BLaER1 treated with 17β-estradiol and CSF1 and Interleukin-3, amounts not matched to agents 10 nM and 100 nM (cell line): ENCODE data around the gene LMCD1.

Experiments
- H3K27ac ChIP-seq, 11 experiments: shearing (Covaris generic); formaldehyde crosslinking; 2 replicates each; pipeline ENCODE4 v1.8.1; 2022
- H3K27me3 ChIP-seq, 11 experiments: shearing (Covaris generic); formaldehyde crosslinking; 2 replicates each; pipeline ENCODE4 v1.8.1; 2022
- H3K36me3 ChIP-seq, 11 experiments: shearing (Covaris generic); formaldehyde crosslinking; 2 replicates each; pipeline ENCODE4 v1.8.1; 2022
- H3K4me1 ChIP-seq, 10 experiments: shearing (Covaris generic); formaldehyde crosslinking; 2 replicates each; pipeline ENCODE4 v1.8.1; 2022
- H3K4me2 ChIP-seq, 11 experiments: shearing (Covaris generic); formaldehyde crosslinking; 2 replicates each; pipeline ENCODE4 v1.8.1; 2022
- H3K4me3 ChIP-seq, 10 experiments: shearing (Covaris generic); formaldehyde crosslinking; 2 replicates each; pipeline ENCODE4 v1.8.1; 2022
- H3K9ac ChIP-seq, 11 experiments: shearing (Covaris generic); formaldehyde crosslinking; 2 replicates each; pipeline ENCODE4 v1.8.1; 2022
- H3K9me3 ChIP-seq, 11 experiments: shearing (Covaris generic); formaldehyde crosslinking; replicated peaks in 1 of 11; 2 replicates each; pipeline ENCODE4 v1.8.1; 2022
- H4K20me1 ChIP-seq, 11 experiments: shearing (Covaris generic); formaldehyde crosslinking; 2 replicates each; pipeline ENCODE4 v1.8.1; 2022
- Cebpa-rat ChIP-seq, 11 experiments: shearing (Covaris generic); IDR thresholded peaks; 2 replicates each; pipeline ENCODE4 v1.8.1; 2022

Gene LMCD1

GRCh38 chr3:8581806-8582445, 80.3 kb downstream of the LMCD1 start:
- no peak for TF ChIP-seq Cebpa-rat (IDR thresholded peaks at IDR 0.05)
- no peak overlapping the region for H3K9ac ChIP-seq
- H4K20me1 ChIP-seq: no peaks in the 10 kb centered on the region
- H3K4me2 ChIP-seq: peak overlapping the region in 3 of 11 experiments; percentile 4 to 21 (median 13); a peak in 2 of 22 replicates
- no peaks in the 10 kb centered on the region for H3K36me3 ChIP-seq
- H3K27ac ChIP-seq: no peak overlapping the region
- no peak overlapping the region for H3K4me3 ChIP-seq
- peaks cover 0 to 10% (median 0%) of the 10 kb centered on the region in 11 experiments; a peak in 2 of 22 replicates for H3K9me3 ChIP-seq
- H3K4me1 ChIP-seq: peaks cover 0 to 21% (median 6%) of the 10 kb centered on the region in 10 experiments; a peak in 9 of 20 replicates
- H3K27me3 ChIP-seq: no peaks in the 10 kb centered on the region

GRCh38 chr3:8584661-8585060, 83.0 kb downstream of the LMCD1 start:
- H4K20me1 ChIP-seq: no peaks in the 10 kb centered on the region
- no peak overlapping the region for H3K9ac ChIP-seq
- no peak overlapping the region for H3K4me3 ChIP-seq
- no peaks in the 10 kb centered on the region for H3K27me3 ChIP-seq
- H3K27ac ChIP-seq: no peak overlapping the region
- no peaks in the 10 kb centered on the region for H3K36me3 ChIP-seq
- H3K4me2 ChIP-seq: no peak overlapping the region
- no peak for TF ChIP-seq Cebpa-rat (IDR thresholded peaks at IDR 0.05)
- H3K9me3 ChIP-seq: peaks cover 0 to 9% (median 0%) of the 10 kb centered on the region in 11 experiments; a peak in 1 of 22 replicates
- peaks cover 0 to 11% (median 2%) of the 10 kb centered on the region in 10 experiments; a peak in 6 of 20 replicates for H3K4me1 ChIP-seq

GRCh38 chr3:8589880-8590556, 88.4 kb downstream of the LMCD1 start:
- Histone ChIP-seq H4K20me1 (no peaks in the 10 kb centered on the region), H3K4me2 (no peak overlapping the region), H3K27ac (no peak overlapping the region), H3K36me3 (no peaks in the 10 kb centered on the region), H3K9ac (no peak overlapping the region), H3K4me1 (peaks cover 0 to 12% (median 6%) of the 10 kb centered on the region in 10 experiments; a peak in 10 of 20 replicates), H3K9me3 (peaks cover 10 to 19% (median 13%) of the 10 kb centered on the region in 11 experiments; a peak in 20 of 22 replicates), H3K27me3 (no peaks in the 10 kb centered on the region), H3K4me3 (no peak overlapping the region)
- TF ChIP-seq Cebpa-rat (IDR thresholded peaks at IDR 0.05): no peak

DNA sequence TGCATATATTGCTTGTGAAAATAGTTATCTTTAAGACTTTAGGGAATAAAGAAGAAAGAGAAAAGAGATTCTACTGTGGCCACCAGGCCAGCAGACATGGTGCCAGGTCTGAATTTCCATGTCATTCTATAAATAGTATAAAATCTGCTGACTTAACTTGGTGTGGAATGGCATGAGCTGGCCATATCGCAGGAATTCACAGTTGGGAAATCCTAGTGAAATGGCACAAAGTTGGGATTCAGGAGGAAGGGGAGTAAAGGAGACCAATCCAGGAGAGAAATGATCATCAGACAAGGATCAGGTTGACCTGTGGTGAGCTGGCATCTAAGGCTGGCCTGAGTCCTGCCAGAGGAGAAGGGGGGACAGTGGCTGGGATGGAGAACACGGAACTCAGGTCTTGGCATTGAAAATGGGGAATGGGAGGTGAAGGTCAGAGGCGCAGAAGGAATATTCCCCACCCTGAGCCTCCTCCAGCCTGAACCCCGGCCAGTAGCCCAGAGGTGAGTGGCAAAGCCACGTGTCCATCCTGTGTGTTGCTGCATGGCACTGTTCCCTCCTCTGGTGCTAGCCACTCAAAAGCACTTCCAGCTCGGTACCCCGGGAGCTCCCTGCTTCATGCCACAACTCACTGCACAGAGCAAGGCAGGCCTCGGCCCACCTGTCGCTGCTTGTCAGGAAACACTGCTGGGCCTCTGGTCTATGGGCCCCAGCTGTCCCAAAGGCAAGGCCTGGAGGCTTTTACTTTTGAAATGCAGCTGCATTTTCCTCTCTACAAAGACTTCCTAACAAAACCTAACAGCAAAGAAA, 91.6 kb downstream of the LMCD1 start:
- Histone ChIP-seq H4K20me1 (no peaks in the 10 kb centered on the region), H3K36me3 (no peaks in the 10 kb centered on the region), H3K9ac (no peak overlapping the region), H3K4me3 (no peak overlapping the region), H3K27ac (no peak overlapping the region), H3K9me3 (peaks cover 12 to 22% (median 18%) of the 10 kb centered on the region in 11 experiments; a peak in 20 of 22 replicates), H3K27me3 (no peaks in the 10 kb centered on the region), H3K4me2 (peak overlapping the region in 4 of 11 experiments; percentile 4 to 43 (median 32); a peak in 5 of 22 replicates), H3K4me1 (peaks cover 0 to 21% (median 6%) of the 10 kb centered on the region in 10 experiments; a peak in 10 of 20 replicates)
- no peak for TF ChIP-seq Cebpa-rat (IDR thresholded peaks at IDR 0.05)

DNA sequence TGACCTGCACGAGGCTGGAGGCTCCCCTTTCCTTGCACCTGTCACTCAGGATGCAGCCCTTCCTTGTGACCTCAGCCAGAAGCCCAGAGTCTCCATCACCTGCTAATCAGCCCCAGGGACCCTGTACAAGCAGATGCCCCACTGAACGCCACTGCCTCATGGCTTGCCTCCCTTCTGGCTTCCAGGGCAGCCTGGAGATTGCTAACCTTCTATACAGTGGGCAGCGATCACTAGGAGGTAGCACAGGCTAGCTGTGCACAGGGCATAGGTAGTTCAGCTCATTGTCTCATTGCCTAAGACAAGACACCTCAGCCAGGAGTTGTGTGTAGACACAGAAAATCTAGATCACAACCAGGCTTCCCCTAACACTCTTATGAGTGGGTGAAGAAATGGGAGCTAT, 93.6 kb downstream of the LMCD1 start:
- no peak overlapping the region for H3K4me2 ChIP-seq

DNA sequence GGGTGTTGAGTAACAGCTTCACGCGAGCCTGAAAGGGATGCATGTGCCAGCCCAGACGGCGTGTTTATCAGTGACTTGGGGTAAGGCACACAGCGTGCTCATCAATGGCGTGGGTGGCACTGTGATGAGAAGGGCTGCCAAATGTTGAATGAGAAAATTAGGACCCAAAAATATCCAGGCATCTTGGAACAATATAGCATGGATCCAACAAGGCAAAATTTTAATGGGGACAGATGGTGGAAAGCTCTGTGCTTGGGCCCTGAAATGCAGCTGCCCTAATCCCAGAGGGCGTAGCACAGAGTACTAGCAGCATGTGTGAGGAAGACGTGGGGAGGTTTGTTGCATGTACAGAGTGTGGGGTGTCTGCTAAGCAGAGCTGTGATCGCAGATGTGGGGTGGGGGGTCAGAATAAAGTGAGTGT, 94.1 kb downstream of the LMCD1 start:
- H3K9ac ChIP-seq: no peak overlapping the region
- H3K27ac ChIP-seq: no peak overlapping the region
- no peak overlapping the region for H3K4me3 ChIP-seq
- H3K4me1 ChIP-seq: peaks cover 0 to 21% (median 6%) of the 10 kb centered on the region in 10 experiments; a peak in 10 of 20 replicates
- H3K9me3 ChIP-seq: peaks cover 12 to 22% (median 18%) of the 10 kb centered on the region in 11 experiments; a peak in 20 of 22 replicates
- H3K36me3 ChIP-seq: no peaks in the 10 kb centered on the region
- no peaks in the 10 kb centered on the region for H3K27me3 ChIP-seq
- H4K20me1 ChIP-seq: no peaks in the 10 kb centered on the region
- TF ChIP-seq Cebpa-rat (IDR thresholded peaks at IDR 0.05): no peak
- no peak overlapping the region for H3K4me2 ChIP-seq

More for the DNA sequence above, 93.6 kb downstream of the LMCD1 start:
- no peak overlapping the region for H3K4me3 ChIP-seq
- H4K20me1 ChIP-seq: no peaks in the 10 kb centered on the region
- no peak overlapping the region for H3K27ac ChIP-seq
- TF ChIP-seq Cebpa-rat (IDR thresholded peaks at IDR 0.05): no peak
- no peak overlapping the region for H3K9ac ChIP-seq
- H3K36me3 ChIP-seq: no peaks in the 10 kb centered on the region
- H3K27me3 ChIP-seq: no peaks in the 10 kb centered on the region
- H3K9me3 ChIP-seq: peaks cover 12 to 22% (median 18%) of the 10 kb centered on the region in 11 experiments; a peak in 20 of 22 replicates
- H3K4me1 ChIP-seq: peaks cover 0 to 21% (median 6%) of the 10 kb centered on the region in 10 experiments; a peak in 10 of 20 replicates

DNA sequence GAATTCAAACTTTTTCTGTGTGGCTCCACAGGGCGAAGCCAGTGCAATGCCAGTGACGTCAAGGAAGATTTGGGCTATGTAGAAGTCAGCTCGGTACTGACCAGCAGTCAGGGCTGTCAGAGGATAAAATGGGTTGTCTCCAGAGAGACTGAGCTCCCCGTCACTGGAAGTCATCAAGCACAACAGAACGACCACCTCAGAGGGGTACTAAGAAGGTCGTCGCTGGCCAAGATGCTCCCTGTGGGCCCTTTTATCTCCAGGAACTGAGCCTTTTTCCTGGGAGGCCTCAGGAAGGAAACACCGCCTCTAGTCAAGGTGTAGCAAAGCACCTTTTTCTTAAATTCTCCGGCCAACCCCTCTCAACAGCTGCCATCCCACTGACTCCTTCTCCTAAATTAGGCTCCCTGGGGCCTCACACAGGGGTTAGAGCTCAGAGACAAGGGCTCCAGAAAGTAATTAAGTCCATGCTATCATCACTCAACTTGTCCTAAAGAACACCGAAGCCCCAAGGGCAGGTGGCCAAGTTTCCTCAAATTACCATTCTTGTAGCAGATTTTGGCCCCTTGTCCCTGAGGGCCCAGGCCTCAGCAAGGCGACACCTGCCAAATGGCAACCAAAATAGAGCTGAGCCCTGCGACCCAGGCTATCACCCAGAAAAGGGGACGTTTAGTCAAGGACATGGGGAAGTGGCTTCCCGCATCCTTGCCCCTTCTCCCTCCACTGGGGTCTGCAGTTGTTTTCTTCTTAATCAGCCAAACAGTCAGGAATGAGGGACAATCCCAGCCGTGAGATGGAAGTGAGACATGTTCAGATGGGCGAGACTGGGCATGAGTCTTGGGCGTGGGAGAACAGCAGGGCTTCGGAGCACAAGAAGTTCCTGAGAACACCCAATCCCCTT, 94.9 kb downstream of the LMCD1 start:
- Histone ChIP-seq H3K4me2 (peak overlapping the region in 4 of 11 experiments; percentile 22 to 40 (median 26); a peak in 4 of 22 replicates), H3K27me3 (no peaks in the 10 kb centered on the region), H3K36me3 (no peaks in the 10 kb centered on the region), H3K4me3 (no peak overlapping the region), H3K9ac (no peak overlapping the region), H3K4me1 (peaks cover 0 to 21% (median 6%) of the 10 kb centered on the region in 10 experiments; a peak in 10 of 20 replicates), H4K20me1 (no peaks in the 10 kb centered on the region), H3K9me3 (peaks cover 12 to 22% (median 18%) of the 10 kb centered on the region in 11 experiments; a peak in 20 of 22 replicates), H3K27ac (no peak overlapping the region)
- no peak for TF ChIP-seq Cebpa-rat (IDR thresholded peaks at IDR 0.05)

DNA sequence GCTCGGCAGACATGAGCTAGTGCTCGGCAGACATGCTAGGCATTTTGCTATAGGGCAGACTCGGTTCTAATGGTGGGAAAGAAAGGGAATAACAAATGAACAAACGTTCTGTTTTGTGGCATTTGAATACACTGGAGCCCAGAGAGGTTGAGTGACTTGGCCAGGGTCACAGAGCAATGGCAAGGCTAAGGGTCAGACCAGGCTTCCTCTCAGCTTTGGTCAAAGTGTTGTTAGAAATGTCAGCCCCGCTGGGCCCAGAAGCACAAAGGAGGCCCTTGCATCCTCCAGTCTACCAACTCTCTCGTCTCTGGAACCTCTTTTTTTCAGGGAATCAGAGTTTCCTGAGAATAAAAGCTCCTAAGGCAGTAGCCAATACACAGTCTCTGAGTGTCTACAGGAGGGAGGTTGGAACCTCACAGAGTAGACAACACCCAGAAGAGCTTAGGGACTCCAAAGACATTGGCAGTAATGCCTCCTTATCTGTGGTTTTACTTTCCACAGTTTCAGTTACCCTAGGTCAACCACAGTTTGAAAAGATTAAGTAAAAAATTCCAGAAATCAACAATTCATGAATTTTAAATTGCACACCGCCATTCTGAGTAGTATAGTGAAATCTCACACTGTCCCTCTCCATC, 95.7 kb downstream of the LMCD1 start:
- Histone ChIP-seq H3K4me1 (peaks cover 0 to 21% (median 6%) of the 10 kb centered on the region in 10 experiments; a peak in 10 of 20 replicates), H3K36me3 (no peaks in the 10 kb centered on the region), H3K4me3 (no peak overlapping the region), H3K9me3 (peaks cover 12 to 22% (median 18%) of the 10 kb centered on the region in 11 experiments; a peak in 20 of 22 replicates), H3K9ac (no peak overlapping the region), H3K27me3 (no peaks in the 10 kb centered on the region), H3K27ac (no peak overlapping the region), H4K20me1 (no peaks in the 10 kb centered on the region), H3K4me2 (no peak overlapping the region; a peak in 1 of 22 replicates)
- no peak for TF ChIP-seq Cebpa-rat (IDR thresholded peaks at IDR 0.05)
